K562 (cell line): Measurements from ENCODE around the gene RPS19. TPM values are rescaled to one million over a fixed set of nuclear protein-coding genes. Genes with fewer than 3 reads are reported as not detected.

Experiments
- ATAC-seq: fragments of 200-7000 bp; cut with Tn5 transposase; 3 replicates; pipeline ENCODE4 v1.9.1; 2020; ENCODE audit warnings: moderate library complexity
- BruUV-seq: library from RNA; stranded (reverse); fragments of 400-500 nt; replicated peaks from 2 replicates; lab custom pipeline; 2021; lab: Mats Ljungman, UMichigan
- CTCF ChIA-PET: fragments of 300-600 bp; formaldehyde crosslinking; extraction: SDS; loops from one replicate; lab custom pipeline; 2021; ENCODE audit warnings: low intra/inter-chr PET ratio; lab: Yijun Ruan, JAX
- POLR2A ChIA-PET: fragments of 300-600, 350-650 bp; sonication (Branson Sonifier 250); formaldehyde crosslinking; extraction: SDS; loops from one replicate; lab custom pipeline; 2021; ENCODE audit warnings: antibody characterized with exemption, inconsistent platforms; lab: Yijun Ruan, JAX
- DNase-seq, 4 experiments: peaks; one replicate each; pipeline versions ENCODE4 v3.0.0 to v3.0.0-alpha.2; 2011 to 2018; ENCODE audit warnings: low spot score in 3 of 4, mixed read lengths in 3 of 4; ENCODE audit errors: extremely low read depth in 1 of 4
- FAIRE-seq: peaks from 2 replicates; lab custom pipeline; 2011; peaks lifted over from hg19 to GRCh38; lab: Jason Lieb, UNC
- H2AFZ ChIP-seq: 2 replicates; pipeline ENCODE4 v1.6.0; 2011; ENCODE audit warnings: low read depth, low read length, control low read depth, inconsistent platforms
- H3K27ac ChIP-seq: fragments of 200-600 bp; 3 replicates; pipeline ENCODE4 v1.8.0; 2011; ENCODE audit warnings: low read depth, mild to moderate bottlenecking, control low read depth, inconsistent platforms, low read length, moderate library complexity, mixed read lengths; ENCODE audit errors: extremely low read depth
- H3K27me3 ChIP-seq, 2 experiments: fragments of 300-600 bp in 1 of 2; 2 replicates in 1 of 2; 3 replicates in 1 of 2; pipeline versions ENCODE4 v1.6.0 to v1.8.0; 2011; ENCODE audit warnings: inconsistent platforms in 2 of 2, low read length in 2 of 2, mild to moderate bottlenecking in 1 of 2, mixed read lengths in 1 of 2, moderate library complexity in 1 of 2; ENCODE audit not compliant: control insufficient read depth in 2 of 2, insufficient read depth in 2 of 2
- H3K36me3 ChIP-seq: fragments of 300-600 bp; 3 replicates; pipeline ENCODE4 v1.8.0; 2011; ENCODE audit warnings: mild to moderate bottlenecking, low read length, inconsistent platforms; ENCODE audit not compliant: control insufficient read depth, insufficient read depth
- H3K4me1 ChIP-seq, 2 experiments: fragments of 200-600 bp in 1 of 2; replicated peaks in 1 of 2; 2 replicates in 1 of 2; 3 replicates in 1 of 2; pipeline versions ENCODE4 v1.5.1 to v1.8.0; 2011; ENCODE audit warnings: inconsistent platforms in 2 of 2, low read length in 2 of 2, mild to moderate bottlenecking in 1 of 2, mixed read lengths in 1 of 2, moderate library complexity in 1 of 2; ENCODE audit not compliant: control insufficient read depth in 2 of 2, insufficient read depth in 2 of 2
- H3K4me2 ChIP-seq: 2 replicates; pipeline ENCODE4 v1.6.1; 2011; ENCODE audit warnings: low read length, control low read depth, inconsistent platforms, mixed read lengths; ENCODE audit not compliant: insufficient read depth
- H3K4me3 ChIP-seq: fragments of 200-600 bp; sonication (generic), shearing (Covaris generic); 2 replicates; pipeline ENCODE4 v1.5.1; 2016; ENCODE audit warnings: control low read depth, inconsistent platforms
- H3K79me2 ChIP-seq: fragments of 200-600 bp; 3 replicates; pipeline ENCODE4 v1.8.0; 2011; ENCODE audit warnings: low read length, inconsistent platforms; ENCODE audit not compliant: control insufficient read depth, insufficient read depth
- H3K9ac ChIP-seq, 2 experiments: 2 replicates each; pipeline versions ENCODE4 v1.6.0 to v1.6.1; 2011; ENCODE audit warnings: low read depth in 2 of 2, low read length in 2 of 2, control low read depth in 1 of 2, inconsistent platforms in 1 of 2, mild to moderate bottlenecking in 1 of 2, mixed read lengths in 1 of 2; ENCODE audit not compliant: insufficient read depth in 1 of 2
- H3K9me1 ChIP-seq: one replicate; pipeline ENCODE4 v1.6.0; 2011; ENCODE audit warnings: inconsistent platforms, mild to moderate bottlenecking, low read length, moderate library complexity; ENCODE audit not compliant: control insufficient read depth, insufficient read depth
- H3K9me3 ChIP-seq: replicated peaks from 2 replicates; pipeline ENCODE4 v1.5.1; 2011; ENCODE audit warnings: low read depth, low read length, inconsistent platforms; ENCODE audit not compliant: control insufficient read depth, insufficient read depth
- H4K20me1 ChIP-seq: replicated peaks from 2 replicates; pipeline ENCODE4 v1.6.1; 2011; ENCODE audit warnings: low read length, inconsistent platforms, mixed read lengths; ENCODE audit not compliant: control insufficient read depth, insufficient read depth
- ADNP ChIP-seq: fragments of 200-800 bp; sonication (Bioruptor generic); IDR thresholded peaks from 2 replicates; pipeline ENCODE4 v1.6.1; 2016; ENCODE audit warnings: missing genetic modification characterization, missing compliant biosample characterization
- NFRKB ChIP-seq: fragments of 450-650 bp; IDR thresholded peaks from 2 replicates; pipeline ENCODE4 v1.6.1; 2016; ENCODE audit warnings: low read depth
- PHF8 ChIP-seq: fragments of 200-600 bp; sonication (generic); IDR thresholded peaks from 2 replicates; pipeline ENCODE4 v1.6.1; 2012; ENCODE audit warnings: mixed run types, mild to moderate bottlenecking, inconsistent platforms, low read length, moderate library complexity, borderline replicate concordance
- TOE1 ChIP-seq, 2 experiments: fragments of 450-650 bp in 1 of 2; sonication (generic) in 1 of 2; formaldehyde crosslinking in 1 of 2; IDR thresholded peaks; 2 replicates each; pipeline versions ENCODE4 v1.7.1 to v1.8.0; 2016 to 2022; ENCODE audit warnings: borderline replicate concordance in 2 of 2, mild to moderate bottlenecking in 2 of 2, antibody characterized with exemption in 1 of 2, inconsistent platforms in 1 of 2, low read depth in 1 of 2, missing genetic modification reagents in 1 of 2, moderate library complexity in 1 of 2
- XRCC3 ChIP-seq: fragments of 450-650 bp; IDR thresholded peaks from 2 replicates; pipeline ENCODE4 v1.6.1; 2017; ENCODE audit warnings: mild to moderate bottlenecking, moderate library complexity
- ZC3H11A ChIP-seq: IDR thresholded peaks from 2 replicates; pipeline ENCODE4 v1.6.1; 2012; ENCODE audit warnings: low read depth, low read length, improper control_type of control experiment
- WGBS: fragments of 100-300 bp; shearing (Covaris generic); methylation state at CpG from one replicate; pipeline ENCODE4 v1.1.6; 2016; ENCODE audit warnings: low coverage, mixed read lengths; ENCODE audit not compliant: insufficient coverage; ENCODE audit errors: missing lambda C conversion rate; 5-methylcytosine and 5-hydroxymethylcytosine counted together
- in situ Hi-C: fragments of 300-500 bp; cut with MboI; formaldehyde crosslinking; loops from 4 replicates; pipeline ENCODE4 v1.15.0; 2018; ENCODE audit warnings: inconsistent platforms, mixed read lengths
- intact Hi-C: fragments of 100-400 bp; cut with micrococcal nuclease; formaldehyde crosslinking; loops from 2 replicates; pipeline ENCODE4 v1.14.2; 2022
- polyA plus RNA-seq, 8 experiments: library from polyadenylated mRNA; depleted of rRNA in 4 of 8; stranded (reverse) in 5 of 8; unstranded in 3 of 8; fragments of >200 nt; fragmentation: Nextera tagmentation in 2 of 8; fragmentation: Illumina TruSeq in 1 of 8; extraction: Ambion mirVana in 2 of 8; extraction: Trizol in 1 of 8; gene quantifications; 2 replicates each; pipeline versions ENCODE4 v1.2.1 to v1.2.3, GENCODE V29; 2011 to 2014; ENCODE audit warnings: inconsistent platforms in 1 of 8, missing spikeins in 1 of 8
- total RNA-seq, 7 experiments: library from RNA; depleted of rRNA in 6 of 7; stranded (reverse); fragments of >200 nt in 6 of 7; fragmentation: Illumina TruSeq in 2 of 7; extraction: Trizol in 2 of 7; gene quantifications; 2 replicates each; pipeline versions ENCODE4 v1.2.1 to v1.2.3, GENCODE V29; 2011 to 2021; ENCODE audit warnings: low replicate concordance in 1 of 7
- TF ChIP-seq, protein P1 (sequence below): fragments of 250-450 bp; sonication (Bioruptor Pico); IDR thresholded peaks from 2 replicates; pipeline ENCODE4 v1.4.0; 2020; ENCODE audit warnings: mild to moderate bottlenecking, moderate library complexity
- TF ChIP-seq, protein P2 (sequence below): fragments of 250-450 bp; sonication (Bioruptor Pico); IDR thresholded peaks from 2 replicates; pipeline ENCODE4 v1.9.0; 2021; ENCODE audit warnings: mild to moderate bottlenecking, inconsistent platforms
- TF ChIP-seq, protein P3 (sequence below): sonication (generic); formaldehyde crosslinking; IDR thresholded peaks from 2 replicates; pipeline ENCODE4 v1.4.0; 2020; ENCODE audit warnings: mild to moderate bottlenecking, missing genetic modification reagents

Gene RPS19
- total and polyA plus RNA-seq, 9 of the 15 experiments (the other 6 are each of a cell fraction or from before 2014, with no cell fraction given), result 1,964 to 3,408 (median 2,747) TPM

DNA sequence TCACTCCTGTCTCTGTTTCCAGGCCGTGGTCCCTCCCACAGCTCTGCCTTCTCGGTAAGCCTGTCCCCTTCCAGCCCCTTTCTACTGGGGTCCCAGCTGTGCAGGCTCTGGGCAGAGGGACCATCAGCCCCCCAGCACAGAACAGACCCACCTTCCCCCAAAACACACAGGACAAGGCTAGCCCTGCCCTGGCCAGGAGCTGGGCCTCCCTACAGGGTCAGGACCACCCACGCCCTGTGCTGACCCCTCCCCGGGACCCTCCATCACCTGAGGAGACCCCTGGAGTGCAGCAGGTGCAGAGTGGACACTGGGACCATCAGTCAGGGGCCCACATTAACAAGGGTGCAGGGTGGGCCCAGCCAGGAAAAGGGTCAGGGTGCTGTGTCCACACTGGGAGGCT lies 49.8 kb upstream of the RPS19 start:
- no peaks in the 10 kb centered on the region for H3K9me1 ChIP-seq
- H3K4me3 ChIP-seq, result no peak overlapping the region
- H3K4me1 ChIP-seq, result no peaks in the 10 kb centered on the region
- no peak overlapping the region for H3K9ac ChIP-seq
- ChIA-PET CTCF (no interaction called here), POLR2A (interaction anchor here (0.7 kb wide), 1 partner anchor 8 kb away, joined by 3 read pairs; no protein-coding TSS in a partner anchor)
- WGBS, result 3% methylated on average over 4 of the region's 4 CpGs
- no peaks in the 10 kb centered on the region for H3K79me2 ChIP-seq
- H2AFZ ChIP-seq, result no peak overlapping the region
- no peaks in the 10 kb centered on the region for H3K9me3 ChIP-seq
- H4K20me1 ChIP-seq, result peaks cover 3% of the 10 kb centered on the region; the same call in 1 of the 2 replicates
- intact Hi-C loops (no loop called here), in situ Hi-C loops (no loop called here)
- H3K4me2 ChIP-seq, result no peak overlapping the region
- BruUV-seq, result no TSS peak
- FAIRE-seq (no peak), ATAC-seq (no peak), DNase-seq (no peak)
- peaks cover 6 to 47% of the 10 kb centered on the region in 2 experiments; a peak in 4 of 5 replicates for H3K27me3 ChIP-seq
- H3K27ac ChIP-seq, result no peak overlapping the region
- H3K36me3 ChIP-seq, result no peaks in the 10 kb centered on the region
- TF ChIP-seq NFRKB (no peak), ADNP (tag) (no peak), PHF8 (no peak), TOE1 (IDR thresholded peaks at IDR 0.05; ENCODE audit: borderline replicate concordance) (no peak), TOE1 (CRISPR knock-in tag; IDR thresholded peaks at IDR 0.05; ENCODE audit: borderline replicate concordance, low read depth) (no peak), XRCC3 (no peak), ZC3H11A (no peak)
- TF ChIP-seq, protein P1, sequence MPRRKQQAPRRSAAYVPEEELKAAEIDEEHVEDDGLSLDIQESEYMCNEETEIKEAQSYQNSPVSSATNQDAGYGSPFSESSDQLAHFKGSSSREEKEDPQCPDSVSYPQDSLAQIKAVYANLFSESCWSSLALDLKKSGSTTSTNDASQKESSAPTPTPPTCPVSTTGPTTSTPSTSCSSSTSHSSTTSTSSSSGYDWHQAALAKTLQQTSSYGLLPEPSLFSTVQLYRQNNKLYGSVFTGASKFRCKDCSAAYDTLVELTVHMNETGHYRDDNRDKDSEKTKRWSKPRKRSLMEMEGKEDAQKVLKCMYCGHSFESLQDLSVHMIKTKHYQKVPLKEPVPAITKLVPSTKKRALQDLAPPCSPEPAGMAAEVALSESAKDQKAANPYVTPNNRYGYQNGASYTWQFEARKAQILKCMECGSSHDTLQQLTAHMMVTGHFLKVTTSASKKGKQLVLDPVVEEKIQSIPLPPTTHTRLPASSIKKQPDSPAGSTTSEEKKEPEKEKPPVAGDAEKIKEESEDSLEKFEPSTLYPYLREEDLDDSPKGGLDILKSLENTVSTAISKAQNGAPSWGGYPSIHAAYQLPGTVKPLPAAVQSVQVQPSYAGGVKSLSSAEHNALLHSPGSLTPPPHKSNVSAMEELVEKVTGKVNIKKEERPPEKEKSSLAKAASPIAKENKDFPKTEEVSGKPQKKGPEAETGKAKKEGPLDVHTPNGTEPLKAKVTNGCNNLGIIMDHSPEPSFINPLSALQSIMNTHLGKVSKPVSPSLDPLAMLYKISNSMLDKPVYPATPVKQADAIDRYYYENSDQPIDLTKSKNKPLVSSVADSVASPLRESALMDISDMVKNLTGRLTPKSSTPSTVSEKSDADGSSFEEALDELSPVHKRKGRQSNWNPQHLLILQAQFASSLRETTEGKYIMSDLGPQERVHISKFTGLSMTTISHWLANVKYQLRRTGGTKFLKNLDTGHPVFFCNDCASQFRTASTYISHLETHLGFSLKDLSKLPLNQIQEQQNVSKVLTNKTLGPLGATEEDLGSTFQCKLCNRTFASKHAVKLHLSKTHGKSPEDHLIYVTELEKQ (CRISPR knock-in tag), result no peak
- TF ChIP-seq, protein P2, sequence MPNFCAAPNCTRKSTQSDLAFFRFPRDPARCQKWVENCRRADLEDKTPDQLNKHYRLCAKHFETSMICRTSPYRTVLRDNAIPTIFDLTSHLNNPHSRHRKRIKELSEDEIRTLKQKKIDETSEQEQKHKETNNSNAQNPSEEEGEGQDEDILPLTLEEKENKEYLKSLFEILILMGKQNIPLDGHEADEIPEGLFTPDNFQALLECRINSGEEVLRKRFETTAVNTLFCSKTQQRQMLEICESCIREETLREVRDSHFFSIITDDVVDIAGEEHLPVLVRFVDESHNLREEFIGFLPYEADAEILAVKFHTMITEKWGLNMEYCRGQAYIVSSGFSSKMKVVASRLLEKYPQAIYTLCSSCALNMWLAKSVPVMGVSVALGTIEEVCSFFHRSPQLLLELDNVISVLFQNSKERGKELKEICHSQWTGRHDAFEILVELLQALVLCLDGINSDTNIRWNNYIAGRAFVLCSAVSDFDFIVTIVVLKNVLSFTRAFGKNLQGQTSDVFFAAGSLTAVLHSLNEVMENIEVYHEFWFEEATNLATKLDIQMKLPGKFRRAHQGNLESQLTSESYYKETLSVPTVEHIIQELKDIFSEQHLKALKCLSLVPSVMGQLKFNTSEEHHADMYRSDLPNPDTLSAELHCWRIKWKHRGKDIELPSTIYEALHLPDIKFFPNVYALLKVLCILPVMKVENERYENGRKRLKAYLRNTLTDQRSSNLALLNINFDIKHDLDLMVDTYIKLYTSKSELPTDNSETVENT, result no peak
- TF ChIP-seq, protein P3, sequence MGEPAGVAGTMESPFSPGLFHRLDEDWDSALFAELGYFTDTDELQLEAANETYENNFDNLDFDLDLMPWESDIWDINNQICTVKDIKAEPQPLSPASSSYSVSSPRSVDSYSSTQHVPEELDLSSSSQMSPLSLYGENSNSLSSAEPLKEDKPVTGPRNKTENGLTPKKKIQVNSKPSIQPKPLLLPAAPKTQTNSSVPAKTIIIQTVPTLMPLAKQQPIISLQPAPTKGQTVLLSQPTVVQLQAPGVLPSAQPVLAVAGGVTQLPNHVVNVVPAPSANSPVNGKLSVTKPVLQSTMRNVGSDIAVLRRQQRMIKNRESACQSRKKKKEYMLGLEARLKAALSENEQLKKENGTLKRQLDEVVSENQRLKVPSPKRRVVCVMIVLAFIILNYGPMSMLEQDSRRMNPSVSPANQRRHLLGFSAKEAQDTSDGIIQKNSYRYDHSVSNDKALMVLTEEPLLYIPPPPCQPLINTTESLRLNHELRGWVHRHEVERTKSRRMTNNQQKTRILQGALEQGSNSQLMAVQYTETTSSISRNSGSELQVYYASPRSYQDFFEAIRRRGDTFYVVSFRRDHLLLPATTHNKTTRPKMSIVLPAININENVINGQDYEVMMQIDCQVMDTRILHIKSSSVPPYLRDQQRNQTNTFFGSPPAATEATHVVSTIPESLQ (CRISPR knock-in tag), result no peak
- TF ChIP-seq, all 486 proteins: peak for 0
